ENCODE data around the gene ST6GAL1.
"Not testable (repeated sequence)": the region's sequence is repeated elsewhere in the genome, so short reads cannot be mapped to it uniquely, and the experiment has no call there.

The ST6GAL1 gene

DNA sequence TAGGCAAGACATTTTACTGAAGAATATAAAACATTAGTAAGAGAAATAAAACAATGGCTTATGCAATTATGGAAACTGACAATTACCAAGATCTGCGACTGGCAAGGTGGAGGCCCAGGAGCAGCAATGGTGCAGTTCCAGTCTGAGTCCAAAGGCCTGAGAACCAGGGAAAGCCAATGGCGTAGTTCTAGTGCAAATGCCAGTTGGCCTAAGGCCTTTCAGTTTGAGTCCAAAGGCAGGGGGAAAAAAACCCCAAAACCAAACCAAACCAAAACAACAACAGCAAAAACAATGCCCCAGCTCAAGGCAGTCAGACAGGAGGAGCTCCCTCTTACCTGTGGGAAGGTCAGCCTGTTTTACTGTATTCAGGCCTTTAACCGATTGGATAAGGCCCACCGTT is 72.6 kb downstream of the ST6GAL1 start:
- H3K9me3 ChIP-seq (ENCODE audit: low read length): no peaks in the 10 kb centered on the region
- no peak overlapping the region for H2AFZ ChIP-seq (ENCODE audit: low read depth, low read length)
- H3K4me1 ChIP-seq (ENCODE audit: insufficient read depth, low read length): no peaks in the 10 kb centered on the region
- H3K27me3 ChIP-seq (ENCODE audit: insufficient read depth, low read length): no peaks in the 10 kb centered on the region
- no peaks in the 10 kb centered on the region for H3K36me3 ChIP-seq (ENCODE audit: insufficient read depth, low read length)
- H3K4me3 ChIP-seq (ENCODE audit: low read length): no peak overlapping the region

DNA sequence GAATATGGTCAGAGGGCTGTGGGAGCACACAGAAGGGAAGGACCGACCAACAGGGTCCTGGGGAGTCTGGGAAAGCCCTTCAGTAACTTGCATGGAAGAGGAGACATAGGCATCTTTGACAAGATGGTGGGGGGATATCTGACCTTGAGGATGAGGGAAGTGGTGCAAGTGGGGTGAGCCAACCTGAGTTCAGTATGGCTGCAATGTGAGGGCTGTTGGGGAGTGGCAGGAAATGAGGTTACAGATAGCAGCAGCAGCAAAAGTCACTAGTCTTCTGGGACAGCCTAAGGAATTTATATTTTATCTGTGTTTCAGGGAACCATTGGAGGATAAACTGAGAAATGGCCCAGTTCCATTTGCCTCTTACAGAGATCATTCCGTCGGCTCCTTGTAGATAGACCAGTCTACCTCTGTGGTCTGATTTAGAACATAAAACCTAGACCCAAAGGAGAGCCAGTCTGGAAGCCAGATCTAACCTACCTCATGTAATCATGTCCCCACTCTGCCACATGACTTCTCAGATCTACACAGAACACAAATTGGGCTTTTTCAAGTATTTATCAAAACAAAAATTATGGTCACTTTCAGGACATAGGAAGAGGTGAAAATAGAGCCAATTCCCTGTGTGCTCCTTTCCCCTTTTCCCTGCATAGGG is 75.6 kb downstream of the ST6GAL1 start:
- Histone ChIP-seq H2AFZ (ENCODE audit: low read depth, low read length) (no peak overlapping the region), H3K9me3 (ENCODE audit: low read length) (no peaks in the 10 kb centered on the region), H3K36me3 (ENCODE audit: insufficient read depth, low read length) (no peaks in the 10 kb centered on the region), H3K4me1 (ENCODE audit: insufficient read depth, low read length) (no peaks in the 10 kb centered on the region), H3K4me3 (ENCODE audit: low read length) (no peak overlapping the region), H3K27me3 (ENCODE audit: insufficient read depth, low read length) (no peaks in the 10 kb centered on the region)

DNA sequence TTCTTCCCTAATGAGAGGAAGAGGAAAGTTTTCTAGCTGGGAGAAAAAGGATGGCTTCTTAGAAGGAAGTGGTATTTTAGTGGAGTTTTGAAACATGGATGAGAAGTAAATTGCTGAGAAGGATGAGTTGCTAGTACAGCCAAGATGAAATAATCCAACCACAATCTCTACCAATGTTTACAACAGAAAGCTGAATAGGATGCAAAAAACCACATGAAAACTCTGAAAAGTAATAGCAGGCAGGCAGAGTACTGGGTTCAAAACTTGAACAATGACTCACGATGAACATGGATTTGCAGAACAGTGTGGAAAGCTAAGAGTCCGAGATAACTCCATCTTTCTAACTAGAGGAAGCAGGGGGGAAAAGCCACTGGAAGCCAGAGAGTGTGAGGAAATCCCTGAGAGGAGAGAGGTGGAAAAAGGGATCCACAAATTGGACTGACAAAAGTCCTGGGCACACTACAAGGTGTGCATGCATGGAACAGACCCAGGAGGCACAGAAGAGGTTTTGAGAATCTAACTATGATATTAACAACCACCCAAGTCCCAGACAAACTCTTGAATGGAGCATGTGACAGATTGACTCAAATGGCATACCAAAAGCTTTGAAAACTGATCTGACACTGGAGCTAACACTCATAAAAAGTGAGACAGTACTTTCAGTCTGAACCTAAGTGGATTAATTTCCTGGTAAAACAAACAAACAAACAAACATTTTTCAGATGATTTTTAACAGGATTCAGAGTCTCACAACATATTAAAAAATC is 76.7 kb downstream of the ST6GAL1 start:
- no peaks in the 10 kb centered on the region for H3K9me3 ChIP-seq (ENCODE audit: low read length)
- no peaks in the 10 kb centered on the region for H3K27me3 ChIP-seq (ENCODE audit: insufficient read depth, low read length)
- H2AFZ ChIP-seq (ENCODE audit: low read depth, low read length): no peak overlapping the region
- no peak overlapping the region for H3K4me3 ChIP-seq (ENCODE audit: low read length)
- no peaks in the 10 kb centered on the region for H3K36me3 ChIP-seq (ENCODE audit: insufficient read depth, low read length)
- no peaks in the 10 kb centered on the region for H3K4me1 ChIP-seq (ENCODE audit: insufficient read depth, low read length)

DNA sequence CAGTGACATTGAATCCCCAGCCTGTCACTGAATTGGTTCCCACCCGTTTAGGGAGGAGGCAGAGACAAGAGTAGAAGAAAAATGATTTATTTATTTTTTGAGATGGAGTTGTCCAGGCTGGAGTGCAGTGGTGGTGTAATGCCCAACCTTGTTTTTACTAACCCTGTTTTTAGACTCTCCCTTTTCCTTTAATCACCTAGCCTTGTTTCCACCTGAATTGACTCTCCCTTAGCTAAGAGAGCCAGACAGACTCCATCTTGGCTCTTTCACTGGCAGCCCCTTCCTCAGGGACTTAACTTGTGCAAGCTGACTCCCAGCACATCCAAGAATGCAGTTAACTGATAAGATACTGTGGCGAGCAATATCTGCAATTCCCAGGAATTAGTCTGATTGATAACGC is 80.1 kb downstream of the ST6GAL1 start:
- H3K4me1 ChIP-seq (ENCODE audit: insufficient read depth, low read length); H3K9me3 ChIP-seq (ENCODE audit: low read length); H3K27me3 ChIP-seq (ENCODE audit: insufficient read depth, low read length); H2AFZ ChIP-seq (ENCODE audit: low read depth, low read length); H3K4me3 ChIP-seq (ENCODE audit: low read length); H3K36me3 ChIP-seq (ENCODE audit: insufficient read depth, low read length): not testable (repeated sequence)

- no peak overlapping the region for H3K4me3 ChIP-seq (ENCODE audit: low read length)
These were observed 81.6 kb downstream of the ST6GAL1 start for GRCh38 chr3:187011915-187012314.

DNA sequence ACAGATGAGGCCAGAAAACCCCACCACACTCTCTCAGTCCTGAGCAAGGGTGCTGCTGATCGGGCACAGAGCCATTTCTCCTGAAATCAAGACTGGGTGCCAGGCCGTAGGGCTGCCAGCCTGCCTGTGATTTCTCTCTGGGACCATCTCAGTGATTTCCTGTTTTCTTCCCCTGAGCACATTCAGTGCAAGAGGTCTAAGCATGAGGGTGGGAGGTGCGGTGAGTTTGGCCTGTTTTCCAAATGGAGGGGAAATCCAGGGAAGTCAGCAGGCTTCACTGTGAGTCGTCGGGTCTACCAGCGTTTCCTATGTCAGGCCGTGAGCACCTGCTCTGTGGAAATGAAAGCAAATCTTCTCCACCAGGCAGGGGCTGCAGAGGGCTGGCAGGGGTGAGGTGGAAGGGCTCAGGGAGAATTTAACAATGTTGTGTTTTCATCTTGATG is 82.3 kb downstream of the ST6GAL1 start:
- Histone ChIP-seq H3K4me3 (ENCODE audit: low read length) (no peak overlapping the region), H3K36me3 (ENCODE audit: insufficient read depth, low read length) (no peaks in the 10 kb centered on the region), H3K4me1 (ENCODE audit: insufficient read depth, low read length) (no peaks in the 10 kb centered on the region), H3K27me3 (ENCODE audit: insufficient read depth, low read length) (no peaks in the 10 kb centered on the region), H2AFZ (ENCODE audit: low read depth, low read length) (no peak overlapping the region), H3K9me3 (ENCODE audit: low read length) (no peaks in the 10 kb centered on the region)

More at GRCh38 chr3:187011915-187012314, 81.6 kb downstream of the ST6GAL1 start:
- no peak overlapping the region for H2AFZ ChIP-seq (ENCODE audit: low read depth, low read length)
- H3K9me3 ChIP-seq (ENCODE audit: low read length): no peaks in the 10 kb centered on the region
- no peaks in the 10 kb centered on the region for H3K27me3 ChIP-seq (ENCODE audit: insufficient read depth, low read length)
- H3K4me1 ChIP-seq (ENCODE audit: insufficient read depth, low read length): no peaks in the 10 kb centered on the region
- no peaks in the 10 kb centered on the region for H3K36me3 ChIP-seq (ENCODE audit: insufficient read depth, low read length)

DNA sequence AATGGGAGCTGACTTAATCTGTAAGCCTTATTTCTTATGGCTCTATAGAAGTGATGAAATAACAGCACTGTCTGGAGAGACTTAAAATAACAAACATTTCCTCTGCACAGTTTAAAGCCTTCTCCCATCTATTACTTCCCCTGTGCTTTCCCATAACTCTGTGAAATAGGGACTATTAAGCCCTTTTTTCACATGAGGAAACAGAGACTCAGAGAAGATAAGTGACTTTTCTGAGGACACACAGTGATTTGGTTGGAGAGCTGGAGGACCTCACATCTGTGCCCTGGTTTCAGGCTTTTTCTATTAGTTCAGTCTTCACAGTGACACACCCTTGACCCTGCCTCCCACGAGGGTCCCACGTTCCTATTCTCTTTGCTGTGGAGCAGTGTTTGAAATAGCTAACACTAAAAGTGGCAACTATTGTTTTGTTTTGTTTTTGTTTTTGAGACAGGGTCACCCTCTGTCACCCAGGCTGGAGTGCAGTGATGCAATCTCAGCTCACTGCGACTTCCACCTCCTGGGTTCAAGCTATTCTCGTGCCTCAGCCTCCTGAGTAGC is 82.9 kb downstream of the ST6GAL1 start:
- H3K9me3 ChIP-seq (ENCODE audit: low read length): no peaks in the 10 kb centered on the region
- H2AFZ ChIP-seq (ENCODE audit: low read depth, low read length): no peak overlapping the region
- H3K36me3 ChIP-seq (ENCODE audit: insufficient read depth, low read length): no peaks in the 10 kb centered on the region
- H3K4me1 ChIP-seq (ENCODE audit: insufficient read depth, low read length): no peaks in the 10 kb centered on the region
- H3K4me3 ChIP-seq (ENCODE audit: low read length): no peak overlapping the region
- H3K27me3 ChIP-seq (ENCODE audit: insufficient read depth, low read length): no peaks in the 10 kb centered on the region

DNA sequence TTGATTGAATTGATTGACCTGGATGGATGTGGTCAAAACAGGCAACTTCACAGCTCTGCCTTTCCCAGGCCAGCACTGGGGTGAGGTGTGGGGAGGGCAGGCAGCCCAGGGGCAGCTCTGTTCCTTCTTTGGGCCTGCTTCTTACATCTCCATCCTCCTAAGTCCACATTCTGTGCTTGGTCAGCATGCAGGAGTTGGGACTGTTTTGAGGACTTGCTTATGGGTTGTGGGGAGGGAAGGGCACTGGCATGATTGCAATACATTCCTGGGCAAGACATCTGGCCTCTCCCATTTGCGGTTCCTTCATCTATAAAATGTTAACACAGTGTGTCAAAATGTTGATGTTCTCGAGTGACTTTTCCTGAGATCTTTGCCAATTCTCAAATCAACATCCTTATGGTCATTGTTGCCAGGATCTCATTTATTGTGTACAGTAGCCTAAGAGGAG is 84.1 kb downstream of the ST6GAL1 start:
- H3K9me3 ChIP-seq (ENCODE audit: low read length): no peaks in the 10 kb centered on the region
- no peaks in the 10 kb centered on the region for H3K27me3 ChIP-seq (ENCODE audit: insufficient read depth, low read length)
- no peak overlapping the region for H2AFZ ChIP-seq (ENCODE audit: low read depth, low read length)
- H3K36me3 ChIP-seq (ENCODE audit: insufficient read depth, low read length): no peaks in the 10 kb centered on the region
- no peaks in the 10 kb centered on the region for H3K4me1 ChIP-seq (ENCODE audit: insufficient read depth, low read length)
- H3K4me3 ChIP-seq (ENCODE audit: low read length): no peak overlapping the region

- Histone ChIP-seq H3K27me3 (ENCODE audit: insufficient read depth, low read length) (no peaks in the 10 kb centered on the region), H3K36me3 (ENCODE audit: insufficient read depth, low read length) (no peaks in the 10 kb centered on the region), H3K9me3 (ENCODE audit: low read length) (no peaks in the 10 kb centered on the region), H2AFZ (ENCODE audit: low read depth, low read length) (no peak overlapping the region), H3K4me1 (ENCODE audit: insufficient read depth, low read length) (no peaks in the 10 kb centered on the region), H3K4me3 (ENCODE audit: low read length) (no peak overlapping the region)
These were observed 85.7 kb downstream of the ST6GAL1 start for GRCh38 chr3:187015903-187016638.

GRCh38 chr3:187016639-187017345 is 86.5 kb downstream of the ST6GAL1 start:
- H3K4me3 ChIP-seq (ENCODE audit: low read length): no peak overlapping the region
- no peak overlapping the region for H2AFZ ChIP-seq (ENCODE audit: low read depth, low read length)
- no peaks in the 10 kb centered on the region for H3K9me3 ChIP-seq (ENCODE audit: low read length)
- no peaks in the 10 kb centered on the region for H3K4me1 ChIP-seq (ENCODE audit: insufficient read depth, low read length)
- H3K36me3 ChIP-seq (ENCODE audit: insufficient read depth, low read length): no peaks in the 10 kb centered on the region
- no peaks in the 10 kb centered on the region for H3K27me3 ChIP-seq (ENCODE audit: insufficient read depth, low read length)

DNA sequence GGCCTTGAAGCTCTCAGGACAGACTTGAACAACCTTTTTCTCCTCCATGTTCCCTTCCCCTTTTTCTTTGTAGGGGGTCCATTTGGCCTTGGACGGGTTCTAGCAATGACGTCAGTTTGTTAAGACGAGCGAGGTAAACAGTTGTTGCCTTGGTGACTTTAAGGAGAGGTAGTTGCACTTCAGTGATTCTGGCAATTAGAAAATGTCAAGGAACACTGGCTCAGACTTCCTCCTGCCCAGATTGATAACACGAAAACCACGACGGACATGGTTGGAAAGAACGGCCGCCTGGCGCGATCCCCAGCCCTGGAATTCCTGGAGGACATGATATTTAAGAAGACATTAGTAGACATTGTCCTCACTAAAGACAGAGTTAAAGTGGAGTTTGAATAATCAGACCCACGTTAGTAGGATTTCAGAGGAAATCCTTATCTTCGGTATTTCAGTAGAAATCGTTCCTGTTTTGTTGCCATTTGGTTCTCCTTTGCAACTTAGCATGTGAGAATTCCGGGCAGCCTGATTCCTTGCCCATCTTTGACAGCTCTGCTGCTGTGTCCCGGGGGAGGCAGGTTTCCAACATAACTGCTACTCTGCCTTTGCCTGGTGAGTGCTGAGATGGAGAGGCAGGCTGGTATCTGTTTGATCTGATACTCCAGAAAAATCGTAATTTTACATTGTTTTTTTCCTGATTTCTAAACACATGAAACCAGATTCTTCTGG is 87.3 kb downstream of the ST6GAL1 start:
- no peaks in the 10 kb centered on the region for H3K36me3 ChIP-seq (ENCODE audit: insufficient read depth, low read length)

DNA sequence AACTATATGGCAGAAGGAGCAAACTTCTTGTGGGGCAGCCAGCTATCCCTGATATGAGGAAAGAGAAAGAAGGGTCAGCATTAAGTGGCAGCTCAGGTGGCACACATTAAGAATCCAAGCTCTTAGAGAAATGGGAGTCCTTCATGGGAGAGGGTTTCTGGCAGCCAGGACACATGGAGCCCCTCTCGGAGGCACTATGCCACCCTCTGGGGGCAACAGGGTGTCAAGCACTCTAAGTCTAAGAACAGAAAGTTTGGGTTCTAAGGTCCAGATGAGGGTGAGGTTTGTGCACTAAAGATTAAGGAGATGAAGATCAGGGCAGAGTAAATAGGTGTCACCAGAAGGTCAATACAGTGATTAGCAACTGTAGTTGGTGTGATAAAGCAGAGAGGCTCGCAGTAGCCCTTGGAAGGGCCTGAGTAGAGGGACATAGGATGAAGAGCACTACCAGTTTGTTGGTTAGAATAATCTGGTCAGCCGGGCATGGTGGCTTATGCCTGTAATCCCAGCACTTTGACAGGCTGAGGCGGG is 89.3 kb downstream of the ST6GAL1 start:
- no peak overlapping the region for H3K4me3 ChIP-seq (ENCODE audit: low read length)
- no peak overlapping the region for H2AFZ ChIP-seq (ENCODE audit: low read depth, low read length)
- no peaks in the 10 kb centered on the region for H3K36me3 ChIP-seq (ENCODE audit: insufficient read depth, low read length)
- no peaks in the 10 kb centered on the region for H3K9me3 ChIP-seq (ENCODE audit: low read length)
- H3K27me3 ChIP-seq (ENCODE audit: insufficient read depth, low read length): no peaks in the 10 kb centered on the region
- no peaks in the 10 kb centered on the region for H3K4me1 ChIP-seq (ENCODE audit: insufficient read depth, low read length)

More for the DNA sequence above, 87.3 kb downstream of the ST6GAL1 start:
- no peak overlapping the region for H3K4me3 ChIP-seq (ENCODE audit: low read length)
- H3K4me1 ChIP-seq (ENCODE audit: insufficient read depth, low read length): no peaks in the 10 kb centered on the region
- H2AFZ ChIP-seq (ENCODE audit: low read depth, low read length): no peak overlapping the region
- no peaks in the 10 kb centered on the region for H3K9me3 ChIP-seq (ENCODE audit: low read length)
- H3K27me3 ChIP-seq (ENCODE audit: insufficient read depth, low read length): no peaks in the 10 kb centered on the region

Data from neuron (in vitro differentiated cells).